Omental fat pad (tissue), 4 donors: ENCODE measurements around the gene DAAM1. TPM values are rescaled to one million over a fixed set of nuclear protein-coding genes. Genes with fewer than 3 reads are reported as not detected.

ENCODE experiments used
- ATAC-seq: fragments of 150-250 bp; one replicate; pipeline ENCODE4 v1.9.1; 2016; ENCODE audit warnings: mild to moderate bottlenecking, moderate library complexity; ENCODE audit not compliant: low FRiP score
- DNase-seq: peaks from one replicate; pipeline ENCODE4 v3.0.0-alpha.2; 2019; ENCODE audit warnings: low spot score
- CTCF ChIP-seq, 3 donors: fragments of 450-650 bp; IDR thresholded peaks; one replicate each; pipeline ENCODE4 v1.5.1; 2016 to 2017; ENCODE audit warnings: antibody characterized with exemption in 3 of 3, mild to moderate bottlenecking in 3 of 3, moderate library complexity in 2 of 3
- total RNA-seq, 4 donors: library from RNA; depleted of rRNA; stranded (reverse); fragments of >200 nt; gene quantifications; one replicate each; pipeline ENCODE4 v1.1.0, GENCODE V29; 2016

Gene DAAM1
- total RNA-seq, 4 donors from 2014 or later = 49.8 to 73.6 (median 51.6) TPM

- TF ChIP-seq CTCF (IDR thresholded peaks at IDR 0.05) = no peak
- no peak for ATAC-seq
- no peak for DNase-seq
Observed at GRCh38 chr14:59204305-59204704, 15.8 kb downstream of the DAAM1 start.

DNA sequence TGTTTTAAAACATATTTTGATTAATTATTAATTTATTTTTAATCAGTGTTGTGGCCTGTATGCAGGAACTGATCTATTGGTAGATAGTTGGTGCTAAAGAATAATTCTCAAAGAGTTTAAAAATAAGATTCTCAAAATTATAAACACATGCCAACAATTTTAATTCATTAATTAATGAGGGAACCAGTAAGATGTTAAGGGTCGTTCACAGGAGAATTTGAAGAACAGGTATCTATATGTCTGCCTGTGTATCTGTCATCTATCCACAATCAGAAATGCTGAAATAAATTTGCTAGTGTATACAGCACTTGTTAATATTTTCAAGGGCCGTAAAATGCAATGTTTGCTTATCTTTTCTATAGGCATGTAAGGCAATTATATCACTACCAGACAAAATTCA lies 18.4 kb downstream of the DAAM1 start:
- no peak for DNase-seq
- no peak for TF ChIP-seq CTCF (IDR thresholded peaks at IDR 0.05)
- no peak for ATAC-seq

- no peak for TF ChIP-seq CTCF (IDR thresholded peaks at IDR 0.05)
- no peak for ATAC-seq
- no peak for DNase-seq
Observed at GRCh38 chr14:59207506-59207933, 19.1 kb downstream of the DAAM1 start.

- TF ChIP-seq CTCF (IDR thresholded peaks at IDR 0.05) = no peak
- no peak for ATAC-seq
- DNase-seq = no peak
Observed at GRCh38 chr14:59208224-59208814, 19.9 kb downstream of the DAAM1 start.

DNA sequence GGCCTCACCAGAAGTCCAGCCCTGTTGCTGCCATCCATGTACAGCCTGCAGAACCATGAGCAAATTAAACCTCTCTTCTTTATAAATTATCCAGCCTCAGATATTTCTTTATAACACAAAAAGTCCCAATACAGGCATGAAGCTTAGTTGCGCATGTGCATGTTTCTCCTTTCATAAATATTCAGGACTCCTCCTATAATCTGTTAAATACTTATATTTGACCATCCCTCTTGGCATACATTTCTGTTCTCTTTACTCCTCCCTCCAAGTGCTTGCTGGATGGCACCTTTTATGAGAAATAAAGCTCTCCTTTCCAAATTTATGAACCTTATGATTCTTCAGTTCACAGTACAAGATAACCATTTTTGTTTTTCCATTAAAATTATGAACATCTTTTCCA lies 20.5 kb downstream of the DAAM1 start:
- TF ChIP-seq CTCF (IDR thresholded peaks at IDR 0.05) = no peak
- no peak for ATAC-seq
- no peak for DNase-seq

DNA sequence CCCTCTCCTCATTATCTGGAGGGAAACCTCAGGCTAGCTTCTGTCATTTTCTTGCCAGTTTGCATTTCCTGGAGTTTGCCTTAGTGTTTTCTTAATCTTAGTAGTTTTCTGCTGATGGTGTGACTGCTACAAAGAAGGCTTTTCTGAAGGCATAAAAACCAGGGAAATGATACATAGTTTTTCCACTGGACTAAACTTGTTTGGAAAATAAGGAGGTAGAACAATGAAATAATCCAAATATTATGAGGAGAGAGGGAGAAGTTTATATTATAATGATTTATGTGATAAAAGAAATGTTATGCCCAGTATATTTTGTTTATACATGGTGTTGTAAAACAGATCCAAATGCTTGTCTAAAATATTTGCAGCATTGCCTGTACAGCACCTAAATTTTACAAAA lies 22.2 kb downstream of the DAAM1 start:
- no peak for TF ChIP-seq CTCF (IDR thresholded peaks at IDR 0.05)
- ATAC-seq (no peak), DNase-seq (no peak)
